Measurements from ENCODE around the gene ZNF322.
"Not testable (repeated sequence)": the region's sequence is repeated elsewhere in the genome, so short reads cannot be mapped to it uniquely, and the experiment has no call there.

- not testable (repeated sequence) for TF ChIP-seq POLR2A (IDR thresholded peaks at IDR 0.05; ENCODE audit: low read length); GATA1 (IDR thresholded peaks at IDR 0.05; ENCODE audit: low read depth, low read length)
These were observed 13.7 kb upstream of the ZNF322 start for GRCh38 chr6:26673287-26673686.

All from erythroblast (primary cell).